Naive thymus-derived CD8-positive, alpha-beta T cell (primary cell): ENCODE measurements around the gene TBC1D24. TPM values are rescaled to one million over a fixed set of nuclear protein-coding genes. Genes with fewer than 3 reads are reported as not detected.
"Not testable (repeated sequence)": the region's sequence is repeated elsewhere in the genome, so short reads cannot be mapped to it uniquely, and the experiment has no call there.

Experiments used
- ATAC-seq, 2 donors: fragments of 150-1000 bp; cut with Tn5 transposase in 1 of 2; sonication (Bioruptor Pico), chemical (Tn5 transposase) in 1 of 2; 1 replicate in 1 of 2; 2 replicates in 1 of 2; pipeline ENCODE4 v1.10.0; 2021; ENCODE audit warnings: mild to moderate bottlenecking in 2 of 2, moderate library complexity in 2 of 2
- POLR2A ChIA-PET: fragments of 350-600 bp; sonication (Branson Sonifier 250); formaldehyde crosslinking; loops from one replicate; lab custom pipeline; 2021; ENCODE audit warnings: antibody characterized with exemption; lab: Charles Lee
- DNase-seq, 10 donors: peaks; one replicate each; pipeline versions ENCODE4 v3.0.0 to v3.0.0-alpha.2; 2020 to 2022
- H3K27ac Mint-ChIP-seq, 10 donors: one replicate each; pipeline ENCODE4 v1.8.0; 2020 to 2022; ENCODE audit warnings: mild to moderate bottlenecking in 10 of 10, mixed read lengths in 10 of 10, moderate library complexity in 4 of 10, inconsistent platforms in 1 of 10
- H3K27me3 Mint-ChIP-seq, 5 donors: one replicate each; pipeline ENCODE4 v1.8.0; 2021 to 2022; ENCODE audit warnings: mixed read lengths in 5 of 5
- H3K36me3 Mint-ChIP-seq, 3 donors: one replicate each; pipeline ENCODE4 v1.8.0; 2020 to 2022; ENCODE audit warnings: mixed read lengths in 3 of 3, mild to moderate bottlenecking in 2 of 3, inconsistent platforms in 1 of 3
- H3K4me1 Mint-ChIP-seq, 4 donors: one replicate each; pipeline ENCODE4 v1.8.0; 2021 to 2022; ENCODE audit warnings: mixed read lengths in 4 of 4
- H3K4me3 Mint-ChIP-seq, 10 donors: one replicate each; pipeline ENCODE4 v1.8.0; 2020 to 2022; ENCODE audit warnings: mild to moderate bottlenecking in 10 of 10, mixed read lengths in 10 of 10, moderate library complexity in 6 of 10, inconsistent platforms in 1 of 10
- H3K9me3 Mint-ChIP-seq, 9 donors: one replicate each; pipeline ENCODE4 v1.8.0; 2020 to 2022; ENCODE audit warnings: mixed read lengths in 9 of 9, mild to moderate bottlenecking in 3 of 9, inconsistent platforms in 1 of 9, moderate library complexity in 1 of 9
- polyA plus RNA-seq, 3 donors: library from polyadenylated mRNA; unstranded; fragments of 300-500 nt; fragmentation: Illumina TruSeq; gene quantifications; one replicate each; pipeline ENCODE4 v1.2.3, GENCODE V29; 2021
- total RNA-seq, 8 experiments: library from RNA in 2 of 8; stranded (reverse) in 2 of 8; gene quantifications; one replicate each; pipeline ENCODE4 v1.2.3 and lab custom pipeline; 2021 to 2026

The TBC1D24 gene
- total and polyA plus RNA-seq, 5 experiments from 2014 or later, result 2.6 to 17.3 (median 3.0) TPM

- DNase-seq, H3K36me3 Mint-ChIP-seq, H3K27ac Mint-ChIP-seq, H3K27me3 Mint-ChIP-seq, ATAC-seq, POLR2A ChIA-PET, H3K9me3 Mint-ChIP-seq: not testable (repeated sequence)
- Mint-ChIP-seq H3K4me1 (peaks cover 13 to 36% (median 19%) of the 10 kb centered on the region in 4 donors), H3K4me3 (peak overlapping the region in 1 of 10 donors; percentile 2)
These were observed 5.1 kb downstream of the TBC1D24 start for GRCh38 chr16:2479996-2480395.

DNA sequence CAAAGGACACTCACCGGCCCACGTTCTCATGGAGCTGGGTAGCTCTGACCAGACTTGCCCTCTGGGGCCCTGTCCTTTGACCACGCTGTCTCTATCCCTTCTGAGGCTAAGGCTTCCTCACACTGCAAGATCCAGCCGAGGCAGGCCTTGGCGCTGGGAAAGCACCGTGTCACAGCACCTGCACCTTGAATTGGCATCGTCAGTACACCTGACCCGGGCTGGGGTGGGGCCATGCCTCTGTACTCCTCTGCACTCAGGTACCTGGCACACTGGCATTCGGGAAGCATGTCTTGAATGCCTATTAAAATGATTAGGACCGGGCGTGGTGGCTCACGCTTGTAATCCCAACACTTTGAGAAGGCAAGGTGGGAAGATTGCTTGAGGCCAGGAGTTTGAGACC is 6.0 kb downstream of the TBC1D24 start:
- no peak for DNase-seq
- no peak overlapping the region for H3K27ac Mint-ChIP-seq
- H3K4me3 Mint-ChIP-seq, result no peak overlapping the region
- POLR2A ChIA-PET, result no interaction called here
- no peaks in the 10 kb centered on the region for H3K36me3 Mint-ChIP-seq
- no peaks in the 10 kb centered on the region for H3K9me3 Mint-ChIP-seq
- no peaks in the 10 kb centered on the region for H3K27me3 Mint-ChIP-seq
- H3K4me1 Mint-ChIP-seq, result peaks cover 10 to 35% (median 18%) of the 10 kb centered on the region in 4 donors
- no peak for ATAC-seq

DNA sequence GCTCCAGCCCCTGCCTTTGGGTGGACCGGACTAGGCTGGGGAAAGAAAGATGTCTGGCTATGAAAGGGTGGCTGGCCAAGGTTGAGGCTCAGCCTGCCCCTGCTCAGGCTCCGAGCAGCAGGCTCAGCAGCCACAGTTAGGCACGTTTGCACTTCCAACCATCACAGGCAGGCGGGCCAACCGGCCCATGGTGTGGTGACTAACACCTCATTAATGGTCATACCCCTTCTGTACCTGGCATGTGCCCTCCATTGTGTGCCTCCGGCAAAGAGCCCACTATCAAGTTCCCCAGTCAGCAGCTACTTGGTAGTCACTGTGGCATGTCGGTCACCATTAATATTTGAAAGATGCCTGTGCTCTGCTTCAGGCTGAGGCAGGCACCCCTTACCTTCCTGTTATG is 6.7 kb downstream of the TBC1D24 start:
- no peak for ATAC-seq
- POLR2A ChIA-PET, result no interaction called here
- no peaks in the 10 kb centered on the region for H3K27me3 Mint-ChIP-seq
- no peaks in the 10 kb centered on the region for H3K36me3 Mint-ChIP-seq
- DNase-seq, result no peak
- H3K27ac Mint-ChIP-seq, result peak overlapping the region in 1 of 10 donors; percentile 48
- peaks cover 8 to 30% (median 13%) of the 10 kb centered on the region in 4 donors for H3K4me1 Mint-ChIP-seq
- no peak overlapping the region for H3K4me3 Mint-ChIP-seq
- no peaks in the 10 kb centered on the region for H3K9me3 Mint-ChIP-seq

GRCh38 chr16:2482249-2482648 is 7.3 kb downstream of the TBC1D24 start:
- Mint-ChIP-seq H3K36me3 (peaks cover 0 to 2% (median 0%) of the 10 kb centered on the region in 3 donors), H3K9me3 (no peaks in the 10 kb centered on the region), H3K4me3 (peak overlapping the region in 1 of 10 donors; percentile 34), H3K4me1 (peaks cover 11 to 33% (median 18%) of the 10 kb centered on the region in 4 donors), H3K27ac (peak overlapping the region in 1 of 10 donors; percentile 48), H3K27me3 (no peaks in the 10 kb centered on the region)
- POLR2A ChIA-PET, result no interaction called here
- DNase-seq (no peak), ATAC-seq (no peak)

- H3K4me1 Mint-ChIP-seq, result peaks cover 15 to 33% (median 19%) of the 10 kb centered on the region in 4 donors
- DNase-seq, result no peak
- H3K27me3 Mint-ChIP-seq, result no peaks in the 10 kb centered on the region
- no peaks in the 10 kb centered on the region for H3K9me3 Mint-ChIP-seq
- no peak for ATAC-seq
- no peak overlapping the region for H3K27ac Mint-ChIP-seq
- H3K4me3 Mint-ChIP-seq, result peak overlapping the region in 1 of 10 donors; percentile 34
- POLR2A ChIA-PET, result interaction anchor here (0.6 kb wide), 1 partner anchor 18 kb away, joined by 3 read pairs; no protein-coding TSS in a partner anchor
- H3K36me3 Mint-ChIP-seq, result peaks cover 0 to 2% (median 0%) of the 10 kb centered on the region in 3 donors
These were observed 8.0 kb downstream of the TBC1D24 start for GRCh38 chr16:2482708-2483534.

GRCh38 chr16:2483939-2484897 is 9.3 kb downstream of the TBC1D24 start:
- POLR2A ChIA-PET, result interaction anchor here (2.2 kb wide), 1 partner anchor 9 kb away, joined by 9 read pairs; the partner anchor contains the start of gene TBC1D24
- peak overlapping the region in 3 of 10 donors; percentile 16 to 50 (median 44) for H3K27ac Mint-ChIP-seq
- peaks cover 18 to 31% (median 19%) of the 10 kb centered on the region in 4 donors for H3K4me1 Mint-ChIP-seq
- H3K27me3 Mint-ChIP-seq, result no peaks in the 10 kb centered on the region
- peaks cover 0 to 2% (median 0%) of the 10 kb centered on the region in 3 donors for H3K36me3 Mint-ChIP-seq
- no peak for ATAC-seq
- no peak overlapping the region for H3K4me3 Mint-ChIP-seq
- no peak for DNase-seq
- no peaks in the 10 kb centered on the region for H3K9me3 Mint-ChIP-seq

- POLR2A ChIA-PET, result interaction anchor here (2.2 kb wide), 1 partner anchor 10 kb away, joined by 9 read pairs; the partner anchor contains the start of gene TBC1D24
- Mint-ChIP-seq H3K27ac (peak overlapping the region in 3 of 10 donors; percentile 44 to 73 (median 50)), H3K27me3 (no peaks in the 10 kb centered on the region), H3K9me3 (no peaks in the 10 kb centered on the region), H3K4me1 (peaks cover 18 to 31% (median 20%) of the 10 kb centered on the region in 4 donors), H3K4me3 (peak overlapping the region in 1 of 10 donors; percentile 42), H3K36me3 (peaks cover 0 to 2% (median 0%) of the 10 kb centered on the region in 3 donors)
- DNase-seq (no peak), ATAC-seq (no peak)
These were observed 10.1 kb downstream of the TBC1D24 start for GRCh38 chr16:2484898-2485508.

DNA sequence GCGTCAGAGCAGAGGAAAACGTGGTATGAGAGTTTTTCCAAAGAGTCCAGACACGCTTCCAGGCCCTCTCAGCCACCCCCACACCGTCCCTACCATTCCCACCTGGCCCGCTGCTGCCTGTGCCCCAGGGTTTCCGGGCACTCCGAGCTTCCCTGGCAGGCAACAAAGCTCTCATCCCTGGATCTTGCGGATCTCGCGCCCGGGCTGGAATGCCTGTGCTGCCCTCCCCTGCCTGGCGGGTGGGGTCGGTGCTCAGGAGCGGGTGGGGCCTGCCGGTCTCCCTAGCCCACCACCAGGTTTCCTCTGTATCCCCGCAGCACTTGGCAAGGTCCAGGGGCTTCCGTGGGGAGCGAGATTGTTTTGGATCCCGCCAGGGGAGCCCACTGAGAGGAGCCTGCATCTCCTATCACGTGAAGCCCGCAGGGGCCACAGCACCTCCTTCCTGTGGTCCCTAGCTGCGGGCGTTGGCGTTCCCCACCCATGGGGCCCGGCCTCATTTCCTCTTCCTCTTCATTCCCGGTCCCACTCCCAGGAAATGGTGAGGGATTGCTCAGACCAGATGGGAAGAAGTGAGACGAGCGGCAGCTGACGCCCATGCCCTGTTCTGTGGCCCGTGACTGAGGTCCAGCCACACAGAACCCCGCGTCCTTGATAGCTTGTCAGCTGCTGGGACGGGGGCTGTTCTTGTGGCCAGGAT is 11.0 kb downstream of the TBC1D24 start:
- no peak for DNase-seq
- POLR2A ChIA-PET, result interaction anchor here (0.6 to 2.2 kb wide), 5 partner anchors 11 to 332 kb away, joined by 3 to 9 read pairs (median 5); partner anchors contain the start of gene TBC1D24

GRCh38 chr16:2486645-2487516 is 12.0 kb downstream of the TBC1D24 start:
- peaks cover 18 to 31% (median 20%) of the 10 kb centered on the region in 4 donors for H3K4me1 Mint-ChIP-seq
- peak overlapping the region; percentile 53 to 93 (median 84) for H3K27ac Mint-ChIP-seq
- POLR2A ChIA-PET, result interaction anchor here (0.5 to 1.7 kb wide), 6 partner anchors 12 to 333 kb away, joined by 3 to 8 read pairs (median 4); partner anchors contain the start of gene TBC1D24
- ATAC-seq (peak; percentile 99), DNase-seq (peak; percentile 61 to 93 (median 82))
- peak overlapping the region; percentile 13 to 89 (median 72) for H3K4me3 Mint-ChIP-seq
- H3K9me3 Mint-ChIP-seq, result no peaks in the 10 kb centered on the region
- H3K27me3 Mint-ChIP-seq, result no peaks in the 10 kb centered on the region
- peaks cover 0 to 2% (median 0%) of the 10 kb centered on the region in 3 donors for H3K36me3 Mint-ChIP-seq

More for the DNA sequence above, 11.0 kb downstream of the TBC1D24 start:
- Mint-ChIP-seq H3K9me3 (no peaks in the 10 kb centered on the region), H3K27me3 (no peaks in the 10 kb centered on the region), H3K27ac (no peak overlapping the region), H3K4me1 (peaks cover 18 to 31% (median 20%) of the 10 kb centered on the region in 4 donors), H3K4me3 (no peak overlapping the region), H3K36me3 (peaks cover 0 to 2% (median 0%) of the 10 kb centered on the region in 3 donors)
- no peak for ATAC-seq

GRCh38 chr16:2487517-2487842 is 12.6 kb downstream of the TBC1D24 start:
- no peaks in the 10 kb centered on the region for H3K27me3 Mint-ChIP-seq
- no peak for ATAC-seq
- POLR2A ChIA-PET, result interaction anchor here (0.5 to 1.7 kb wide), 4 partner anchors 13 to 334 kb away, joined by 3 to 8 read pairs (median 4); partner anchors contain the start of gene TBC1D24
- H3K27ac Mint-ChIP-seq, result peak overlapping the region in 8 of 10 donors; percentile 53 to 92 (median 72)
- no peaks in the 10 kb centered on the region for H3K9me3 Mint-ChIP-seq
- H3K4me3 Mint-ChIP-seq, result peak overlapping the region in 9 of 10 donors; percentile 50 to 89 (median 74)
- peaks cover 15 to 25% (median 18%) of the 10 kb centered on the region in 4 donors for H3K4me1 Mint-ChIP-seq
- no peak for DNase-seq
- peaks cover 0 to 2% (median 0%) of the 10 kb centered on the region in 3 donors for H3K36me3 Mint-ChIP-seq
